ENCODE results near the gene RTN4RL2. TPM values are rescaled to one million over a fixed set of nuclear protein-coding genes. Genes with fewer than 3 reads are reported as not detected.

RTN4RL2 gene
- under 1 TPM; 0.30 to 0.60 TPM for total RNA-seq

DNA sequence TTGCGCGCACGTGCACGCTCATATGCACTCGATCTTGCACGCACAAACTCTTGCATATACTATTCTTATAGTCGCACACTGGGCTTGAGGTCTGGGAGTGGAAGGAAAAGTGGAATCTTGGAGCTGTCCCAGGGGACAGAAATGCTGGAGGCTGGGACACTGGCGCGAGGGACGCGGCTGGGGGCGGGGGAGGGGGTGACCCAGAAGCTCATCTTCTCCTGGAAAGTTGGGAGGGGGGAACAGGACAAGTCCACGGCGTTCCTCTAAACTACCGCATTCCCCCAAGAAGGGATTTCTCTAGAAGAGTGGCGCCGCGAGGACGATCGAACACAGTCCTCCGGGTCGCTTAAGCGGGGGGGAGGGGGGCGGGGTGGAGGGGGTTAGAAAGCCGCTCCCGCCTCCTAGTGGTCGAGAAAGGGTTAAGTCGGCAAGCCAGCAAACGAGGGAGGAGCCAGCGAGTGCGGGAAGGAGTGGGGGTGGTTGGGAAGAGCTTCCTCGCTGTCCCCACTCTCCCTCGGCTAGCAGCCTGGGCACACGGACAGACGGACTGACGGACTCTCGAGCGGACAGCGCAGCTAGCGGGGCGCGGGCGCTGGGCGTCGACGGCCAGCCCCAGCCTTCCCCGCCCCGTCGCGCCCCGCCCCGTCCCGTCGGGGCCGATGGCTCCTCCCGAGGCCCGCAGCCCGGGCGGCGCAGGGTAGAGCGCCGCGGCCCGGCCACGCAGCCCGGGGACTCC is at the start of gene RTN4RL2:
Gene RTN4RL2 (plus strand): TSS at position 507 of the 736 bp plus-strand sequence. CDS start 338 bp downstream, outside the sequence.

DNA sequence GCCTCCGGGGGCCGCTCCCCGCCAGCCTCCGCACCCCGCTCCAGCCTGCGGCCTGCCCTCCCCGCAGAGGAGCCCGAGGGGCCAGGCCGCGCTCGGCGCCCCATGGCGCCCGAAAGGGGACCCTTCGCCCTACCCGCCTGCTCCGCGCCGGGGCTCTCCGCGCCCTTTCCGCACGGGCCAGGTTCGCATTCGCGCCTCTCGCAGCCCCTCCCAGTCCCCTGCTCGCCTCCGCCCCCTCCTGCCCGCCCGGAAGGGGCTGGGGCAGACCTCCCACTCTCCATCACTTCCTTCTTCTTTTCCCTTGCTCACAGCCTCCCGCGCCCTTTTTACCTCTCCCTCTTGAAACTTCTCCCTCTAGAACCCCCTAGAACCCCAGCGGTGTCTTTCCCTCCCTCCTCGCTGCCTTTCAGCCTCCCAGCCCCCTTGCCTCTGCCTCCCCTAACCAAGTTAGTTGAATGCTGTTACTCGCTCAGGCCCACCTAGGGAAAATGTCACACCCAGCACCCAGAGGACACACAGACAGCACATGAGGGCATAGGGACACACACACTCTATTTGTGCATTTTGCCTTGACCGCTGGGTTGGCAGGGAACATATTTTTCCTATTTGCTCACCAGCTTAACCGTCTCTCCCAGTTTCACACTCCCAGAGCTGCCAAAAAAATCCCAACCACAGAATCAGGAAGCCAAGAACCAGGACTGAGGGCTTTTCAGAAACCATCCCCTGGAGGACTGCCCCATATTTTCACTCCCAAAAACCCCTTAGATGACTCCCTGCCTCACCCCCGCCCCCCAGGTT is 33.2 kb upstream of the RTN4RL2 start, which contains the start of gene SLC43A3:
Gene SLC43A3 (minus strand): TSS at position 193 of the 798 bp plus-strand sequence. CDS start 949 bp downstream, outside the sequence.

DNA sequence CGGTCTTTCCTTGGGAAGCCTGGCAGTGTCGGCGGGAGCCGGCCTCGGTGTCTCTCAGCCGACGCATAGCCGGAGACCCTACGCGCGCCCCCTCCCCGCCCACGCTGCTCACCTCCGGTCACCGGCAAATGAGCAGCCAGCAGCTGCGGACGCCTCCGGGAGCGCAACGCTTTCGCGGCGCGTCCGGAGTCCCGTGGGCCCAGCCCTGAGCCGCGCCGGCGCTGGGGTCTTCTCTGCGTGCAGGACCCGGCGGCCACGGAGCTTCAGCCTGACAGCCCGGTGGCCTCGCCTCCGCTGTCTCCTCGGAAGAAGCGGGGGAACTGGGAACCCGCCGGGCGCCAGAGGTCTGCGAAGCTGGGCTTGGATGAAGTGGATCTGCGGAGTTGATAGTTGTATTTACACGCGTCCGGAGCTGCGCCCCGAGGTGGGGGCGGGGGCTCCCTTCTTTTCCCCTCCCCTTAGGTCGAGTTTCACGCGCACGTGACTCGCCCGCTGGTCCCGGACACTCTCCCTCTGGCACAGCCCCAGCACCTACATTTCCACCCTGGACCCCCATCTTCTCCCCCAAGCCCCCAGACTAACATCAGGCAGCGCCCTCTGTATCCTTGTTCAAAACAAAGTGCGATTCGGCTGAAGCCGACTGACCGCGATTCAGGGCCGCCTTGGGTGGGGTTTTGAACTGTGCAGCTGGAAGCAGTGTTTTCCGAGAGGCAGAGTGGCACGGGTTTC is 55.2 kb downstream of the RTN4RL2 start, which contains the start of gene SLC43A1:
Gene SLC43A1 (minus strand): TSS at position 371 of the 729 bp plus-strand sequence. CDS start 1,591 bp downstream, outside the sequence.

Other genes with a start within 250 kb of the RTN4RL2 start
- gene APLNR, start 223.3 kb upstream of the RTN4RL2 start, total RNA-seq, result not detected
- gene TNKS1BP1, start 135.6 kb upstream of the RTN4RL2 start, total RNA-seq, result 10 to 100 TPM; 11.6 to 13.5 TPM
- 100 to 1,000 TPM; 122 to 125 TPM for gene SSRP1, start 124.6 kb upstream of the RTN4RL2 start, total RNA-seq
- gene P2RX3, start 122.2 kb upstream of the RTN4RL2 start, total RNA-seq, result not detected
- not detected for gene PRG3, start 79.4 kb upstream of the RTN4RL2 start, total RNA-seq
- under 1 TPM; 0.30 to 0.31 TPM for gene PRG2, start 69.9 kb upstream of the RTN4RL2 start, total RNA-seq
- gene SLC43A3, start 33.4 kb upstream of the RTN4RL2 start, total RNA-seq, result 10 to 100 TPM; 70.4 to 77.6 TPM
- 10 to 100 TPM; 29.8 to 31.1 TPM for gene SLC43A1, start 55.2 kb downstream of the RTN4RL2 start, total RNA-seq
- 10 to 100 TPM; 58.0 to 62.5 TPM for gene TIMM10, start 70.2 kb downstream of the RTN4RL2 start, total RNA-seq
- not detected for gene SMTNL1, start 77.1 kb downstream of the RTN4RL2 start, total RNA-seq
- gene UBE2L6, start 107.1 kb downstream of the RTN4RL2 start, total RNA-seq, result 100 to 1,000 TPM; 199 to 202 TPM
- gene SERPING1, start 137.2 kb downstream of the RTN4RL2 start, total RNA-seq, result not detected
- gene YPEL4, start 189.4 kb downstream of the RTN4RL2 start, total RNA-seq, result 1 to 10 TPM in 1 of 2 experiments, under 1 TPM in 1; 0.86 to 1.3 TPM
- 10 to 100 TPM; 15.7 to 15.8 TPM for gene CLP1, start 197.2 kb downstream of the RTN4RL2 start, total RNA-seq
- gene ZDHHC5, start 207.6 kb downstream of the RTN4RL2 start, total RNA-seq, result 10 to 100 TPM; 73.2 to 74.8 TPM